PC-3 (cell line): Measurements from ENCODE around the gene MAT2B.

Experiments used
- CTCF ChIP-seq: fragments of 300-600 bp; sonication (generic); conservative IDR thresholded peaks from 2 replicates; pipeline ENCODE4 v1.5.1; 2017; ENCODE audit warnings: antibody characterized with exemption, low read depth, mild to moderate bottlenecking, low read length
- EZH2 ChIP-seq: fragments of 300-600 bp; sonication (generic); IDR thresholded peaks from one replicate; pipeline ENCODE4 v1.6.1; 2017; ENCODE audit warnings: antibody characterized with exemption, mild to moderate bottlenecking, low read length; ENCODE audit not compliant: unreplicated experiment

DNA sequence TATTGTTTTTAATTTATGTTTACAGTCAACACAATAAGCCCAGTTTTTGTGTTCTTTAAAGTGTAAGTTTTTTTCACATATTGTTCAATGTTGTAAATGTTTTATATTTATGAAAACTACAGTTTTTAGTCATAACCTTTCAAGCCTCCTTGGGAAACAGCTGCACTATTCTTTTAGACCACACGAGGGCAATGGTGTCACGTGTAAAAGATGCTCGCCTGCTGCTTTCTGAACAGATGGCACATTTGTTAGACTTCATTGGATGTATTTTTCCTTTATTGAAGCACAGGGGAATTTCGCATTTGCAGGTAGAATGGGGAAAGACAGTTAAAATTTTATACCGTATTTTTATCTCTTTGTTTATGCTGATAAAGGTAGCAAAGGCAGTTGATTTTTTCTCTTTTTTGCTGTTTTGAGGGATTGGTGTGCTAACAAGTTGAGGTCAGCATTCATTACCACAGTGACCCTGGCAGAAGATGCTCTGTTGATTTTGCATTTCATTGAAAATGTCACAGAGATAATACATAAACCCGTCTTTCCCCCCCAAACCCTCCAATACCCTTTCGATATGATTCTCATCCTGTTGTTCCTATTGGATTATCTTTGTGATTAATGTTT lies 59.0 kb downstream of the MAT2B start:
- TF ChIP-seq EZH2 (no peak), CTCF (peak; percentile 93)
